ENCODE data around the gene PNPLA2. TPM values are rescaled to one million over a fixed set of nuclear protein-coding genes. Genes with fewer than 3 reads are reported as not detected.

PNPLA2 gene
- total and polyA plus RNA-seq, 8 donors, result 59.1 to 234 (median 95.9) TPM

- Histone ChIP-seq H3K9me3 (no peaks in the 10 kb centered on the region), H3K27me3 (no peaks in the 10 kb centered on the region), H3K36me3 (peaks cover 0 to 14% (median 4%) of the 10 kb centered on the region in 3 donors), H3K4me3 (peak overlapping the region in 1 of 4 donors; percentile 72), H3K4me1 (peaks cover 8 to 14% (median 8%) of the 10 kb centered on the region in 3 donors), H3K27ac (no peak overlapping the region)
- intact Hi-C loops (cut with DNase I), result no loop called here
- FAIRE-seq, result no peak
- peak in 3 of 6 donors; percentile 35 to 74 (median 63) for DNase-seq
- 73 to 86% methylated on average over 12 to 13 of the region's 13 CpGs for WGBS, 2 donors
- TF ChIP-seq CTCF (IDR thresholded peaks at IDR 0.05), result no peak
- no peak for ATAC-seq
Measured at GRCh38 chr11:792873-793272, 25.8 kb upstream of the PNPLA2 start.

GRCh38 chr11:793556-793955 is 25.2 kb upstream of the PNPLA2 start:
- intact Hi-C loops (cut with DNase I), result no loop called here
- TF ChIP-seq CTCF (IDR thresholded peaks at IDR 0.05), result no peak
- peaks cover 0 to 14% (median 4%) of the 10 kb centered on the region in 3 donors for H3K36me3 ChIP-seq
- H3K27me3 ChIP-seq, result no peaks in the 10 kb centered on the region
- DNase-seq (peak; percentile 85 to 96 (median 90)), ATAC-seq (peak; percentile 30 to 48 (median 41)), FAIRE-seq (no peak)
- H3K9me3 ChIP-seq, result no peaks in the 10 kb centered on the region
- H3K27ac ChIP-seq, result peak overlapping the region in 3 of 4 donors; percentile 86 to 90 (median 89)
- 38 to 41% methylated on average over 7 of the region's 7 CpGs for WGBS, 2 donors
- H3K4me1 ChIP-seq, result peaks cover 8 to 17% (median 8%) of the 10 kb centered on the region in 3 donors
- peak overlapping the region in 3 of 4 donors; percentile 60 to 85 (median 72) for H3K4me3 ChIP-seq

- peak overlapping the region; percentile 86 to 90 (median 88) for H3K27ac ChIP-seq
Measured at GRCh38 chr11:794013-794765, 24.5 kb upstream of the PNPLA2 start.

GRCh38 chr11:794766-795633 is 23.7 kb upstream of the PNPLA2 start:
- H3K36me3 ChIP-seq, result peaks cover 0 to 14% (median 4%) of the 10 kb centered on the region in 3 donors
- 10 to 14% methylated on average over 36 to 38 of the region's 38 CpGs for WGBS, 2 donors
- FAIRE-seq, result no peak
- H3K4me3 ChIP-seq, result peak overlapping the region; percentile 42 to 85 (median 66)
- DNase-seq, result peak; percentile 88 to 97 (median 94)
- H3K27ac ChIP-seq, result peak overlapping the region; percentile 86 to 90 (median 88)
- peak; percentile 46 to 51 (median 49) for ATAC-seq
- no peaks in the 10 kb centered on the region for H3K27me3 ChIP-seq
- intact Hi-C loops (cut with DNase I), result no loop called here
- H3K9me3 ChIP-seq, result no peaks in the 10 kb centered on the region
- peaks cover 8 to 17% (median 8%) of the 10 kb centered on the region in 3 donors for H3K4me1 ChIP-seq
- no peak for TF ChIP-seq CTCF (IDR thresholded peaks at IDR 0.05)

More at GRCh38 chr11:794013-794765, 24.5 kb upstream of the PNPLA2 start:
- WGBS, 2 donors, result 36 to 37% methylated on average over 30 to 31 of the region's 31 CpGs
- H3K4me3 ChIP-seq, result peak overlapping the region in 3 of 4 donors; percentile 60 to 85 (median 72)
- no peak for TF ChIP-seq CTCF (IDR thresholded peaks at IDR 0.05)
- H3K4me1 ChIP-seq, result peaks cover 8 to 17% (median 8%) of the 10 kb centered on the region in 3 donors
- peak; percentile 0 to 8 (median 2) for ATAC-seq
- FAIRE-seq, result no peak
- intact Hi-C loops (cut with DNase I), result no loop called here
- peaks cover 0 to 14% (median 4%) of the 10 kb centered on the region in 3 donors for H3K36me3 ChIP-seq
- H3K27me3 ChIP-seq, result no peaks in the 10 kb centered on the region
- DNase-seq, result peak in 4 of 6 donors; percentile 45 to 90 (median 60)
- no peaks in the 10 kb centered on the region for H3K9me3 ChIP-seq
